ENCODE results near the gene CACNA2D3.

Gene CACNA2D3

DNA sequence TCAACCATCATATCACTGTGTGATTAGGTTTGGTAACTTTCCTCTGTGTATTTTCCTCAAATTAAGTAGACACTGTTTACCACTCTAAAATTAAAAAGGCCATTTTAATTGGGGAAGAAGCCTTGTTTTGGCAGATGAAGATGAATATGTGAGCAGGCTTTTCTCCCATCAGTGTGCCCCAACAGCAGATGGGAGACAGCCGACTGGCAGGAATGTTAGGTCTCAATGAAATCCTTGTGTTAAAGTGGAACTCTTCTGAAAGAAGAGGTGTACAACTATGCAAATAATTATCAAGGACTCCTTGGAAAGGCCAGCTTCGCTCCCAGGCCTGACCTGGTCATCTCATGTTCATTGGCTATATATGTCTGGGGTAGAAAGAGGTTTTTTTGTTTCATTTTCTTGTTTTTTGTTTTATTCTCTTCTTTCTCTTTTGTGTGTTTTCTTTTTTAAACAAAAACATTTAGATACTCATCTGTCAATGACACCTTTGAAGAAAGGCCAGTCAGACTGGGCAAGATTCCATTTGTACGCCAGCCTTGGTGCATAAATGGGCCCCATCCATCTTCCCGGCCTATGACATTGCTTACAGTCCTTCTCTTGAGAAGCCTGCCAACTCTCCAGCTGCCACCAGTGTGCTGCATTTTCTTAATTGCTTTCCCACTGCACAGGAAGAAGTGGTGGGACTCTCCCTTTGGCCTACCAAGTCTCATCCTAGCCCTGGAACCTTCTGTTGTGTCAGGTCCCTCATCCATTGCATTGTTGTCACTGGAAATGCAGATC is 779.7 kb downstream of the CACNA2D3 start:
- no peaks in the 10 kb centered on the region for H3K9me3 ChIP-seq (ENCODE audit: control insufficient read depth, insufficient read depth, low read length)
- H3K36me3 ChIP-seq (ENCODE audit: control insufficient read depth, insufficient read depth, low read length) = no peaks in the 10 kb centered on the region
- H3K27me3 ChIP-seq (ENCODE audit: control insufficient read depth, insufficient read depth, low read length) = no peaks in the 10 kb centered on the region
- no peak overlapping the region for H3K9ac ChIP-seq (ENCODE audit: low read depth, low read length)
- no peak overlapping the region for H3K4me3 ChIP-seq (ENCODE audit: low read depth, low read length)
- no peaks in the 10 kb centered on the region for H3K4me1 ChIP-seq (ENCODE audit: control insufficient read depth, insufficient read depth, low read length)

DNA sequence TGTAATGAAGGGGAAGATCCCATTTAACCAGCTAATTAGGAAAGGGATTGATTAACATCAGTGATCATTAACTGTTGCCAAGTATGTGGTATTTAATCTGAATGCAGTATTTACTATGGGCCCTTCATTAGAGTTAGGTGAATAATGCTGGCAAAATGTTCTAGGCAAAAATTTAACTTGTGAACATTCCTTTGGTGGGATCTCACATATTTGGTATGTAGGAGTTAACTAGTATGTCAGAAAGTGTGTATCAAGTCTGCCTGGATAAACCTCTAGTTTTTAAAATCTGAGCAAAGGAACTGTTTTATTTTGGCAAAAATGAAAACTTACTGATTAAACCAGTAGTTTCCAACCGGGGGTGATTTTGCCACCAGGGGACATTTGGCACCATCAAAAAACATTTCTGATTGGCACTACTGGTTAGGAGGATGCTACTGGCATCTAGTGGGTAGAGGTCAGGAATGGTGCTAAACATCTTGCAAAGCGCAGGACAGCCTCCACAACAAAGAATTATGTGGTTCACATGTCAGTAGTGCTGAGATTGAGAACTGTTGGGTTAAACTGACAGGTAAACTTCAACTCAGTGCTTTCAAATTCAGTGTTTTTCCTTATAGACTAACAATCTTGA is 783.0 kb downstream of the CACNA2D3 start:
- Histone ChIP-seq H3K27me3 (ENCODE audit: control insufficient read depth, insufficient read depth, low read length) (no peaks in the 10 kb centered on the region), H3K36me3 (ENCODE audit: control insufficient read depth, insufficient read depth, low read length) (no peaks in the 10 kb centered on the region), H3K9ac (ENCODE audit: low read depth, low read length) (no peak overlapping the region)

DNA sequence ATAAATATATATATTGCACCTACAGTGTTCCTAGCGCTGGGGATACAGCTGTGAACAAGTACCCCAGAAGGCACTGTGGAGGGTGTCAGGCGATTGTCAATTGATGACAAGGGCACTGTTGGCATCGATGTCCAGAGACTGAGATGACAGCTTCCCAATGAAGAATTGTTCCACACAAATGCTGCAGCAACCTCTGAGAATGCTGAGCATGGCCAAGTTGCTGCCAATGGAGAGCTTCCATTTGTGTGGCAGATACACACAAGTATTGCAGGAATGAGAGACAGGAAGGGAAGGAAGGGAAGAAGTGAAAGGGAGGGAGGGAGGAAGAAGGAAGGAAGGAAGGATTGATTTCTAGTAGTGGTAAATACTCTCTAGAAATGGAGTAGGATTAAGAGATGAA is 783.6 kb downstream of the CACNA2D3 start:
- H3K4me1 ChIP-seq (ENCODE audit: control insufficient read depth, insufficient read depth, low read length) = no peaks in the 10 kb centered on the region
- H3K36me3 ChIP-seq (ENCODE audit: control insufficient read depth, insufficient read depth, low read length) = no peaks in the 10 kb centered on the region
- no peak overlapping the region for H3K9ac ChIP-seq (ENCODE audit: low read depth, low read length)
- H3K27me3 ChIP-seq (ENCODE audit: control insufficient read depth, insufficient read depth, low read length) = no peaks in the 10 kb centered on the region
- no peak overlapping the region for H3K4me3 ChIP-seq (ENCODE audit: low read depth, low read length)
- H3K9me3 ChIP-seq (ENCODE audit: control insufficient read depth, insufficient read depth, low read length) = no peaks in the 10 kb centered on the region

More for the DNA sequence above, 783.0 kb downstream of the CACNA2D3 start:
- no peaks in the 10 kb centered on the region for H3K4me1 ChIP-seq (ENCODE audit: control insufficient read depth, insufficient read depth, low read length)
- no peak overlapping the region for H3K4me3 ChIP-seq (ENCODE audit: low read depth, low read length)
- no peaks in the 10 kb centered on the region for H3K9me3 ChIP-seq (ENCODE audit: control insufficient read depth, insufficient read depth, low read length)

DNA sequence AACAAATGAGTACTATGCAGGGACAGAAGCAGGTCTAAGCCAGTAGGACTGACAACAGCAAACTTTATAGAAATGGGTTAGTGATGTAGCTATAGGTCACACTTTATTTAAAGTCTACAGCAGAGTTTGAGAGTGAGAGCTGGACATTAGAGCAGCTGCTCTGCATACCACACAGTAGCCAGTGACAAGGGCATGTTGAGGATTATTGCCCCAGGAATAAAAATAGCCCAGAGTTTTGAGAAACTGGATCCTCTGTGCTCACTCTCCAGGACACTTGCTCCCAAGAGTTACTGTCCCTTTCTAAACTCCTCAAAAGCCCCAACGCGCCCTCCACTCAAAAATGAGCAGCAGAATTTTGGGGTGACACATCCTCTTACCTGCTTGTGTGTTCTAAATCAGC is 784.4 kb downstream of the CACNA2D3 start:
- Histone ChIP-seq H3K4me3 (ENCODE audit: low read depth, low read length) (no peak overlapping the region), H3K4me1 (ENCODE audit: control insufficient read depth, insufficient read depth, low read length) (no peaks in the 10 kb centered on the region), H3K9me3 (ENCODE audit: control insufficient read depth, insufficient read depth, low read length) (no peaks in the 10 kb centered on the region), H3K27me3 (ENCODE audit: control insufficient read depth, insufficient read depth, low read length) (no peaks in the 10 kb centered on the region), H3K36me3 (ENCODE audit: control insufficient read depth, insufficient read depth, low read length) (no peaks in the 10 kb centered on the region), H3K9ac (ENCODE audit: low read depth, low read length) (no peak overlapping the region)

DNA sequence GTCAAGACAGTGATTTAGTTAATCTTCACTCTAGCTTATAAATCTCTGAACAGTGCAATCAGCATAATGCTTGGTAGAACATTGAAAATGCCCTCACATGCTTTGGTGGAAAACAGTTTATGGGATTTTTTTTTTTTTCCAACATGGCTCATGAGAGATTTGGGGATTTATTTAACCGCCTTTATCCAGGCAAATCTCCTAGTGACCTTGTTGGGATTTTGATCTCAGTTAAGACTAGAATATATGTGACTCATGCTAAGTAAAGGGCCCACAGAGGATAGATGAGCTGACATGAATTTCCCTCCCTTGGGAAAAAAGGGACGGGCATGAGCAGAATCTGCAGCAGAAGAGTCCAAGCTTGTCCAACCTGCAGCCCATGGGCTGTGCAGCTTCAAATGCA is 786.8 kb downstream of the CACNA2D3 start:
- Histone ChIP-seq H3K36me3 (ENCODE audit: control insufficient read depth, insufficient read depth, low read length) (no peaks in the 10 kb centered on the region), H3K4me3 (ENCODE audit: low read depth, low read length) (no peak overlapping the region)

DNA sequence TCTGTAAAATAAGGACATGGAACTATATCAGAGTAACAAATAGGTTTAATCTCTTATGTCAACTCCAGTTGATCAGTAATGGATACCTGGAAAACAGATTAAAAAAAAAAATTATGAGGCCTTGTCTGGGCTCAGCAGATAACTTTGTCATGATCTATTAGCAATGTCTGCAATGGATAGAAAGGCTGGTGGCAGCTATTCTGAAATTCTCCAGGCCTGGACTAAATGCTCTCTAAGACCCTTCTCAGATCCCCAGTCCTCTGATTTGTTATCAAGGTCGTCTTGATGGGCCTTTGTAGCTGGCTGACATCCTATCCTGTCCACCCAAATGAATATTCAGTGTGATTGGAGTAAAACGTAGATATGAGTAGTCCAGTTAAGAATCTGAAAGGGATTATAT is 791.8 kb downstream of the CACNA2D3 start:
- Histone ChIP-seq H3K4me1 (ENCODE audit: control insufficient read depth, insufficient read depth, low read length) (no peaks in the 10 kb centered on the region), H3K27me3 (ENCODE audit: control insufficient read depth, insufficient read depth, low read length) (no peaks in the 10 kb centered on the region)

More for the DNA sequence above, 786.8 kb downstream of the CACNA2D3 start:
- no peak overlapping the region for H3K9ac ChIP-seq (ENCODE audit: low read depth, low read length)
- no peaks in the 10 kb centered on the region for H3K9me3 ChIP-seq (ENCODE audit: control insufficient read depth, insufficient read depth, low read length)
- no peaks in the 10 kb centered on the region for H3K27me3 ChIP-seq (ENCODE audit: control insufficient read depth, insufficient read depth, low read length)
- no peaks in the 10 kb centered on the region for H3K4me1 ChIP-seq (ENCODE audit: control insufficient read depth, insufficient read depth, low read length)

DNA sequence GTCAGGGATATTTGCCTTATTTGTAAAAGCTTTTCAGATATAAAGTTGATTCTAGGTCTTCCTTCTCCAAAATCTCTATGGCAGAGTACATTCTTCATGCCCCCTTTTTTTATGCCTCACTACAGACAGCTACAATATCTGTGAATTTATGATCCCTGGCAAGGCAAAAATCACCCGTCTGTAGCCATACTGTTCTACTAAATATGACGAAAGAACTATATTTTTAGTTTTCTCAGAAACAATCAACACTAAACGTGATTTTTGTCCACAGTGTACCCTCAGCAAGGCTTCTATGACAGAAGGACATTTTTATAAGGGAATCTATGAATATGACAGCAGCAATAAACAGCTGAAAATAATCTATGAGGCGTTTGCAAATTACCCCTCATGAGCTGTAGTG is 792.8 kb downstream of the CACNA2D3 start:
- Histone ChIP-seq H3K9me3 (ENCODE audit: control insufficient read depth, insufficient read depth, low read length) (no peaks in the 10 kb centered on the region), H3K9ac (ENCODE audit: low read depth, low read length) (no peak overlapping the region), H3K36me3 (ENCODE audit: control insufficient read depth, insufficient read depth, low read length) (no peaks in the 10 kb centered on the region)

More for the DNA sequence above, 791.8 kb downstream of the CACNA2D3 start:
- Histone ChIP-seq H3K36me3 (ENCODE audit: control insufficient read depth, insufficient read depth, low read length) (no peaks in the 10 kb centered on the region), H3K9ac (ENCODE audit: low read depth, low read length) (no peak overlapping the region), H3K9me3 (ENCODE audit: control insufficient read depth, insufficient read depth, low read length) (no peaks in the 10 kb centered on the region), H3K4me3 (ENCODE audit: low read depth, low read length) (no peak overlapping the region)

DNA sequence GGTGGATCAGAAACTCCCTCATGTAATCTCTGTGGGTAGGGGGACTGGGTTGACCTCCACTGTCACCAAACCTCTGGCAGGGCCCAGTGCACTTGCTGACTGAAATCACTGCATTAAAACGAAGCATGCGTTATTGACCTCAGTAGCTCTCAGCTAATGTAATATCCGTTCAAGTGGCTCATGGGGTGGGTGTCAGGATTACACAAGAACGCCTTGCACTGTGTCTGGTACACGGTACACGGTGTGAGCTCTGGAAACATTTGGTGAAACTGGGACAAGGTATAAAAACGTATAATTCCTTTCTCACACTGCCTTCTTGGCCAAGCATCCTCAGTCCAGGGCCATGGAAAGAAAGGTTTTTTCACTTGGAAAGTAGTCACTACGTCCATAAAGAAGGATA is 793.6 kb downstream of the CACNA2D3 start:
- Histone ChIP-seq H3K4me1 (ENCODE audit: control insufficient read depth, insufficient read depth, low read length) (no peaks in the 10 kb centered on the region), H3K9me3 (ENCODE audit: control insufficient read depth, insufficient read depth, low read length) (no peaks in the 10 kb centered on the region), H3K9ac (ENCODE audit: low read depth, low read length) (no peak overlapping the region), H3K27me3 (ENCODE audit: control insufficient read depth, insufficient read depth, low read length) (no peaks in the 10 kb centered on the region), H3K36me3 (ENCODE audit: control insufficient read depth, insufficient read depth, low read length) (no peaks in the 10 kb centered on the region), H3K4me3 (ENCODE audit: low read depth, low read length) (no peak overlapping the region)

More for the DNA sequence above, 792.8 kb downstream of the CACNA2D3 start:
- no peaks in the 10 kb centered on the region for H3K4me1 ChIP-seq (ENCODE audit: control insufficient read depth, insufficient read depth, low read length)
- no peaks in the 10 kb centered on the region for H3K27me3 ChIP-seq (ENCODE audit: control insufficient read depth, insufficient read depth, low read length)
- no peak overlapping the region for H3K4me3 ChIP-seq (ENCODE audit: low read depth, low read length)

DNA sequence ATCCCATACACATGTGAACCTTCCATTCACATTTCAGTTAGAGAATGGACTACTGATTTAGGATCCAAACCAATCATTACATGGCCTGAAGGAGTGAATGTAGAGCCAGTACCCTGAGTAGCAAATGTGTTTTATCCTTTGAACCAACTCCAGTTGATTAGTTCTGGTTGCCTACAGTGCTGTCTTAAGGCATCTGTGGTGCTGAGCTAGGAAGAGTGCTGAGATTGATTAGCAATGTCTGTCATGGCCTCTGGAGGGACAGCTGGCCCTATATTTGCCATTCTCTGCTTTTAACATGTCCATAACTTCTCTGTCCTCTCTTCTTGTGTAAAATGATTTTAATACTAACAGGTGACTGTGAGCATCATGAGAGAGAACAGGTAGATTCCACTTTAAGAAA is 794.4 kb downstream of the CACNA2D3 start:
- no peak overlapping the region for H3K4me3 ChIP-seq (ENCODE audit: low read depth, low read length)
- H3K9ac ChIP-seq (ENCODE audit: low read depth, low read length) = no peak overlapping the region
- no peaks in the 10 kb centered on the region for H3K4me1 ChIP-seq (ENCODE audit: control insufficient read depth, insufficient read depth, low read length)
- H3K27me3 ChIP-seq (ENCODE audit: control insufficient read depth, insufficient read depth, low read length) = no peaks in the 10 kb centered on the region
- H3K36me3 ChIP-seq (ENCODE audit: control insufficient read depth, insufficient read depth, low read length) = no peaks in the 10 kb centered on the region
- H3K9me3 ChIP-seq (ENCODE audit: control insufficient read depth, insufficient read depth, low read length) = no peaks in the 10 kb centered on the region

DNA sequence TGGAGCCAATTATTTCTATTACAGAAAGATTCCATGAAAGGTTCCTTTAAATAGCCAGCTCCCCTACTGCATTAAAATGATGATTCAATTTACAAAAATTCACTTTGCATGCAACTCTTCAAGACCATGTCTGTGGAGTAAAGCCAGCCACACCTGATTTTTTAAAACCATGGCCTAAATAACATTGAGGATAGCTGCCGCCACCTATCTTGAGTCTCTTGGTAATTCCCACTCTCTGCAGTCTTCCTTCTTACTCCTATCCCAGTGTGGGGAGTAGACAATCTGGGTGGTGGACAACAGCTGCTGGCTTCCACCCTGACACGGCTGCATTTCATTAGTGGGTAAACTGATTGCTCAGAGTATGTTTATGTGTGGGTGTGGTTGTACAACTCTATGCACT is 794.8 kb downstream of the CACNA2D3 start:
- H3K9ac ChIP-seq (ENCODE audit: low read depth, low read length) = no peak overlapping the region
- no peaks in the 10 kb centered on the region for H3K27me3 ChIP-seq (ENCODE audit: control insufficient read depth, insufficient read depth, low read length)
- no peaks in the 10 kb centered on the region for H3K36me3 ChIP-seq (ENCODE audit: control insufficient read depth, insufficient read depth, low read length)
- H3K9me3 ChIP-seq (ENCODE audit: control insufficient read depth, insufficient read depth, low read length) = no peaks in the 10 kb centered on the region
- no peaks in the 10 kb centered on the region for H3K4me1 ChIP-seq (ENCODE audit: control insufficient read depth, insufficient read depth, low read length)
- no peak overlapping the region for H3K4me3 ChIP-seq (ENCODE audit: low read depth, low read length)

DNA sequence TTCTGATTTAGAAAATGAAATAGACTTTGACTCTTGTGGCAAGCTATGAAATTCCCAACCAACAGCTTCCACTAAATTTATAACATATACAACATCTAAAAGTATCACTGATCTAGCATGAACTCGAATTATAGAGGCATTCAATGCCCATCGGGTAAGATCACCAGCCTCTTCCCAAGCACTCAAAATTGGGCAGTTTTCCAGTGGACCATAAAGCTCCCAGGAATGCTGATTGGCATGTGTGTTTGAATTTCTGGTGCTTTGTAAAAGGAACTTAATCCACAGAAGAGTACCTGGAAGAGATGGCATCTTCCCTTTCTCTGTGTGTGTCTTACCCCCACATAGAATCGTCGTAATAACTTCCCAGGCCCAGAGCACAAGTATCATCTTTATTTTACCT is 795.5 kb downstream of the CACNA2D3 start:
- Histone ChIP-seq H3K4me3 (ENCODE audit: low read depth, low read length) (no peak overlapping the region), H3K9ac (ENCODE audit: low read depth, low read length) (no peak overlapping the region), H3K9me3 (ENCODE audit: control insufficient read depth, insufficient read depth, low read length) (no peaks in the 10 kb centered on the region), H3K4me1 (ENCODE audit: control insufficient read depth, insufficient read depth, low read length) (no peaks in the 10 kb centered on the region), H3K36me3 (ENCODE audit: control insufficient read depth, insufficient read depth, low read length) (no peaks in the 10 kb centered on the region), H3K27me3 (ENCODE audit: control insufficient read depth, insufficient read depth, low read length) (no peaks in the 10 kb centered on the region)

DNA sequence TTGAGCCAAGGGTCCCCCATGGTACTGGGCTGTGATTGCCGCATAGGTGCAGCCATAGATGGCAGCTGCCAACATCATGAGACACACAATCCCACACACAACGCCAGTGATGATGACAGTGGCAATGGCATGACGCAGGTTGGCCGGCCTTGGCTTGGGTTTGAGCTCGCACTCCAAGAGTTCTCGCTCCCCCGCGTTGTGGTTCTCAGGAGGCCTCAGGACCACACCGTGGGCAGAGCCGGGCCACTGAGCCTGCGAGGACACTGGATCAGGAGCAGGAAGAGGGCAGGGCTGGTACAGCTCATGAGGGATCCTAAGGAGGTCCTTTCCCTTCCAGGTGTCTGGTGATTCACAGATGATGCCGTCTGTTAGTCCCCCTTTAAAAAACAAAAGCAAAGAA is 796.2 kb downstream of the CACNA2D3 start:
- Histone ChIP-seq H3K9me3 (ENCODE audit: control insufficient read depth, insufficient read depth, low read length) (no peaks in the 10 kb centered on the region), H3K27me3 (ENCODE audit: control insufficient read depth, insufficient read depth, low read length) (no peaks in the 10 kb centered on the region), H3K36me3 (ENCODE audit: control insufficient read depth, insufficient read depth, low read length) (no peaks in the 10 kb centered on the region), H3K4me1 (ENCODE audit: control insufficient read depth, insufficient read depth, low read length) (no peaks in the 10 kb centered on the region), H3K9ac (ENCODE audit: low read depth, low read length) (no peak overlapping the region), H3K4me3 (ENCODE audit: low read depth, low read length) (no peak overlapping the region)

All from iPS-15b (cell line).